Hematopoietic multipotent progenitor cell treated with erythropoietin and hydrocortisone succinate and interleukin-3 and kit ligand, for 6 days (in vitro differentiated cells): ENCODE data around the gene COL25A1.

Source experiments
- DNase-seq: peaks from one replicate; pipeline ENCODE4 v3.0.0-alpha.2; 2015

The COL25A1 gene

GRCh38 chr4:109302361-109303139 is at the start of gene COL25A1:
TSS of gene COL25A1 (minus strand) at chr4:109302658.
- DNase-seq: peak; percentile 37

DNA sequence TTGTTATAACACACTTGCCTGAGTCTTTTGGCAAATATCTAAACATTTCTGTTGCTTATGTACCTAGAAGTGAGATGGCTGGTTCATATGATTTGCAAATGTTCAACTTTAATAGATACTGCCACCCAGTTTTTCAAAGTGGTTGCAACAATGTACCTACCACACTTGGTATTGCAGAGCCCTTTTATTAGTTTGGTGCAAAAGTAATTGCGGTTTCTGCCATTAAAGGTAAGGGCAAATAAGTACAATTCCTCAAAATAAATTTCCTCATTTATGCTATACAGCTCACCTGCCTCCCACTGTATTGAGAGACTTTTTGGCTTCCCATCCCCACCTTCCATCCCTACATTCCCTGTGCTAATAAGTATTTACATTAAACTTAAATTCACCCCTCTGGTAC is 47.7 kb upstream of the COL25A1 start:
- no peak for DNase-seq

- DNase-seq: no peak
These were observed 32.0 kb upstream of the COL25A1 start for GRCh38 chr4:109334129-109335105.

- DNase-seq: no peak
These were observed 30.5 kb upstream of the COL25A1 start for GRCh38 chr4:109332926-109333464.

GRCh38 chr4:109327641-109328040 is 25.2 kb upstream of the COL25A1 start:
- DNase-seq: no peak

DNA sequence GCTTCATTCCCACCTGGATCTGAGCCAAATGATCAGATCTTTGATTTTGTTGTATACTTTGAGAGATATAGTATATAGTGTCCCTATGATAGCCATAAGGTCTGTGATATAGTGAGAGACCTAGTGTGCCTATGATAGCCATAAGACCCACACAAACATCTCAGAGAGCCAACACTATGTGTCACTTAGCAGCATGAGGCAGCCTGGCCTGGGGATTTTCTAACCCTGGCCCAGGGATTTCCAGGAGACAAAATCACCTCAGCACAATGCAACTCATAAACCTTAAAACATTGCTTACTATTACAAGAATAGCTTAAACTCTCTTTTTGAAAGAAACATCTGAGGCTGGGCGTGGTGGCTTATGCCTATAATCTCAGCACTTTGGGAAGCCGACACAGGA is 23.2 kb upstream of the COL25A1 start:
- no peak for DNase-seq

- DNase-seq: no peak
These were observed 20.9 kb upstream of the COL25A1 start for GRCh38 chr4:109323348-109323747.

DNA sequence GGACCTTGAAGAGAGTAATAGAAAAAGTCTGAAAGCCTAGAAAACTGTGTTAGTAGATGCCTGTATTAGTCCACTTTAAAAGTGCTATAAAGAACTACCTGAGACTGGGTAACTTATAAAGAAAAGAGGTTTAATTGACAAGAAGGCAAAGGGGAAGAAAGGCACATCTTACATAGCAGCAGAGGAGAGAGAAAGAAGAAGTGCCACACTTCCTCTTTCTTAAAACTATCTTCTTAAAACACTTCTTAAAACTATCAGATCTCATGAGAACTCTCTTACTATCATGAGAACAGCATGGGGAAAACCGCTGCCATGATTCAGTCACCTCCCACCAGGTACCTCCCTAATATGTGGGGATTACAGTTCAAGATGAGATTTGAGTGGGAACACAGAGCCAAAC is 18.8 kb upstream of the COL25A1 start:
- peak; percentile 41 for DNase-seq

DNA sequence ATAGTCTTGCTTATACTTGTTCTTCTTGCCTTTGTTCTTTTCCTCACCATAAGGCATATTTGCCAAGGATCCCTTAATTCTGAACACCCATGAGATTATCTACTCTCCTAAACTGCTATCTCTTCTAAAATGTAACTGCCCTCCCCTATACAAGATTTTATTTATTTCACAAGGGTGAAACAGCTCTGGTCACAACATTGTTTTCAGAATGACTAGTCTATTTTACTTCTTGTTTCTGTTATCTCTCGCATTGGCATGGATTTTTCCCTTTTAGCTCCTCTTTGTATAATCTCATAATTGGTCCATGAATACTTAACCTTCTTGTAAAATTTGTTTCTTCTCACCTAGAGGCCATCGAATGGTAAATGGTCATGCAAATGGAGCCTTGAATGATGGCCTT is 17.2 kb upstream of the COL25A1 start:
- DNase-seq: no peak

- no peak for DNase-seq
These were observed 16.7 kb upstream of the COL25A1 start for GRCh38 chr4:109319156-109319555.

GRCh38 chr4:109315818-109316217 is 13.4 kb upstream of the COL25A1 start:
- no peak for DNase-seq

DNA sequence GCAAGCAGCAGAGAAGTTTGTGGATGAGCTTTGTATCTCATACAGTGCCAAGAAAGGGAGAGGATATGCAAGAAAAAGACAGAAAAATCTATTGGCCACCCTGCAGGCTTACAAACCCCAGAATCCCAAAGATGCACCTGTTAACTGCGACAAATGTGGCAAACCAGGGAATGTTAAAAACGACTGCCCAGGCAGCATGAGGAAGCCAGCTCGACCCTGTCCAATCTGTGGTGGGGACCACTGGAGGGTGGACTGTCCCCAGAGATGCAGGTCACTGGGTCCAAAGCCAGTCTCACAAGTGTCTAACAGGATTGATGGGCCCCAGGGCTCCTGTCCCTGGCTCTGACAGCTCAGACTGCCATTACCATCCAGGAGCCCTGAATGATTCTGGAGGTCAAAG is 12.9 kb upstream of the COL25A1 start:
- no peak for DNase-seq

DNA sequence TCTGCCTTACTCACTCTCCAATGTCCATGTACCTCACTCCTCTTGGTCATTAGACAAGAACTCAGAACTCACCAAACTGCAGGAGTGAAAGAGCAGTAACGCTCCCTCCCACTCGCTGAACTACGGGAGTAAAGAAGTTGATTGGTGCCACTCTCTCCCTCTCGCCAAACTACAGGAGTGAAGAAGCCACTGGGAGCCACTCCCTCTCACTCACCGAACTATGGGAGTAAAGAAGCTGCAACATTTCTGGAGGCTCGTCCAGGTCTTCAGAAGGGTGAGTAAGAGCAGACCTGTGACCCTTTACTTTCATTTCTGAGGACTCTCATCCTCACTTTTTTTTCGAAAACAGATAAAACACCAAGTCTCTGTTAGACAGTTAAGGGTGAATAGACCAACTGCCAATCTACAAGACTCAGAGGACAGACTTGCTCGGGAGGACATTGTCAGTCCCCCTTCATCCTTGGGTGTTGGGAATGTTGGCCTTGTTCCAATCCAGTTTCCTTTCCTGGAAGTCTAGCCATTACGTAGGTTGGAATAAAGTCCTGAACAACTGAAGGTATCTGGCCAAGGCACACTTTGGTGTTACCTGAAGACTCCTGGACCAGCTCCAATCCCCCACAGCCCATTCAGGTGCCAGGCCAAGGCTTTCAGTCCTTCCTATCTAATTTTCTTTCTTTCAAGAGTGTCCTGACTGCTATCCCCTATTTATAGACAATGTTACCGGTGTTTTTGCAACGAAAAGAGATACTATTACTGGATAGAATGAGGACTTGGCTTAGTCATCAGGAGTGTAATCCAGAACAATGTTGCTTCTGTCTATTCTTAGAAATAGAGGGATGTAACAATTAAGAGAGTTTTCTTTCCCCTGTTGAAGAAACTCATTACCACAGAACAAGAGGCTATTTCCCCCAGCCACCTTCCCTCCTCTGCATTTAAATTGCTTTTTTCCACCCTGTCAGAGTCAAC is 11.0 kb upstream of the COL25A1 start:
- DNase-seq: no peak

DNA sequence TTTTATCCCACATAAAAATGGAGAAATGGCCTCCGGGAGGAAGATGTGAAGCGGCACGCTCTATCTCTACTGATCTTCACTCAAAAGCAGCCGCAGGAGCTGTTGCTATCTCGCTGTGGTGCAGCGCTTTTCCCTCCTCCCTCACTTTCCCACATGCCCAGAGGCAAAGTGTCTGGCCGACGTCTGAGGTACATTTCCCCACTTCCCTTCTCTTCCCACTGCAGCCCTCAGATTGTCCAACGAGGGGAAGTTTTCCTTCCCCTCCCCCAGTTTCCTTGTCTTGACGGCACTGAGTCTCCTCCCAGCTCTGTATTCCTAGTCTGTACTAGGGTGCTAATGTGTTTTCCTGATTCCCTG is 660 bp upstream of the COL25A1 start:
- no peak for DNase-seq

- DNase-seq: no peak
These were observed 652 bp downstream of the COL25A1 start for GRCh38 chr4:109301651-109302360.

GRCh38 chr4:109298279-109299010 is 4.0 kb downstream of the COL25A1 start:
- DNase-seq: peak; percentile 26

GRCh38 chr4:109296527-109296926 is 5.9 kb downstream of the COL25A1 start:
- no peak for DNase-seq

DNA sequence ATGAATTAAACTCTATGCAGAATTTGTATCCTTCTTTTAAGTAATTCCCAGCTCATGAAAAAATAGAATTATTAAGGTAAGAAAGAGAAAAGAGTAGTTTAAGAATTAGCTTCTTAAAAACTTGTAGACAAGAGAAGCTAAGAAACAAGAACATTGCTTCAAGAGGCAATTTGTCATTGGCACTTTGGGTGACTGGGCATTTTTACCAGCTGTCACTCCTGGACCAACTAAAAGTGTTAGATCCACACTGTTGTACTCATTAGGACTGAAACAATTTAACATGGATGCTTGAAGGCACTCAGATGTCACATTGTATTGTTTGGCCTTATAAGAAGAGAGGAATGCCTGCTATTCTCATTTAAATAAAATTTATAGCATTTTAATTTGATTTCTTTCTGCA is 7.4 kb downstream of the COL25A1 start:
- no peak for DNase-seq

DNA sequence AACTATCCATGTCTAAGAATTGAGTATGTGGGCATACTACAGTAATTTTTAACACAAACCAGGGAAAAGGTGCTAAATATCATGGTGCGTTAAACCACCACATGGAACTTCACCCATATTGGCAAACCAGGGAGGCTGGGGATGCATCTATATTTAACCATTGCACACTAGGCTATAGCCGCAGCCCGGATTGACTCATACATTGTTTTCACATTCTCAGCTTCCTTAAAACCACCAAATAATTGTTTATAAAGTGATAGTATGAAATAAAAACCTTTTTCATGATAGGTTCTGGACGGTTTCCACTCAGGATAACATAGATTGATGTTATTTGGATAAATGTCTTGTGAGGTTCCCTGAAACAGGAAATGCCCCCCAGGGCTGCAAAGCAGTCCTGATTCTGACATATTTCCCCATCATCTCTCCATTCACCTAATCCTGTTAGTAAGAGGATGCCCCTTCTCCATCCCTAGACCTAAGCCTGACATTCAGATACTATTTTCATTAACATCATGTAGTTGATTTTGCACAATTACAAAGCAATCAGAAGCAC is 7.9 kb downstream of the COL25A1 start:
- DNase-seq: no peak

GRCh38 chr4:109294006-109294405 is 8.5 kb downstream of the COL25A1 start:
- peak; percentile 71 for DNase-seq
